ENCODE measurements around the gene TNNT2. TPM values are rescaled to one million over a fixed set of nuclear protein-coding genes. Genes with fewer than 3 reads are reported as not detected.

TNNT2 gene
- total and polyA plus RNA-seq, 7 experiments from 2014 or later: not detected

DNA sequence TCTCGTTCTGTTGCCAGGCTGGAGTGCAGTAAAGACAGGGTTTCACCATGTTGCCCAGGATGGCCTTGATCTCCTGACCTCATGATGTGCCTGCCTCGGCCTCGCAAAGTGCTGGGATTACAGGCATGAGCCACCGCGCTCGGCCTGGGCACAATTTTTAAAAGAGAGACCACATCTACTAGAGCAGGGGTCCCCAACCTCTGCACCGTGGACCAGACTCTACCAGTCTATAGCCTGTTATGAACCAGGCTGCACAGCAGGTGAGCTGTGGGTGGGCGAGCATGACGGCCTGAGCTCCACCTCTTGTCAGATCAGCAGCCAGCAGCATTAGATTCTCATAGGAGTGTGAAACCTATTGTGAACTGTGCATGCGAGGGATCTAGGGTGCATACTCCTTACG, 20.8 kb downstream of the TNNT2 start:
- Histone ChIP-seq H3K4me3 (ENCODE audit: low read length) (no peak overlapping the region), H3K27ac (ENCODE audit: low read depth, low read length) (no peak overlapping the region), H3K9me3 (ENCODE audit: control insufficient read depth in 2 of 3, low read length in 3 of 3) (no peaks in the 10 kb centered on the region), H3K4me1 (ENCODE audit: control insufficient read depth in 2 of 2, insufficient read depth in 2 of 2, low read length in 2 of 2) (no peaks in the 10 kb centered on the region), H3K27me3 (ENCODE audit: control insufficient read depth in 2 of 2, insufficient read depth in 2 of 2, low read length in 2 of 2) (no peaks in the 10 kb centered on the region), H3K36me3 (ENCODE audit: control insufficient read depth in 2 of 3, insufficient read depth in 3 of 3, low read length in 3 of 3) (no peaks in the 10 kb centered on the region)
- no peak overlapping the region for H3K4me3 Mint-ChIP-seq
- intact Hi-C loops (cut with micrococcal nuclease): no loop called here
- ChIA-PET CTCF (no interaction called here), POLR2A (no interaction called here)
- peaks cover 0 to 26% (median 9%) of the 10 kb centered on the region in 5 donors for H3K27me3 Mint-ChIP-seq
- H3K4me1 Mint-ChIP-seq: no peaks in the 10 kb centered on the region
- no peak overlapping the region for H3K27ac Mint-ChIP-seq
- ATAC-seq (no peak), DNase-seq (no peak)
- H3K9me3 Mint-ChIP-seq: no peaks in the 10 kb centered on the region
- H3K36me3 Mint-ChIP-seq: no peaks in the 10 kb centered on the region

DNA sequence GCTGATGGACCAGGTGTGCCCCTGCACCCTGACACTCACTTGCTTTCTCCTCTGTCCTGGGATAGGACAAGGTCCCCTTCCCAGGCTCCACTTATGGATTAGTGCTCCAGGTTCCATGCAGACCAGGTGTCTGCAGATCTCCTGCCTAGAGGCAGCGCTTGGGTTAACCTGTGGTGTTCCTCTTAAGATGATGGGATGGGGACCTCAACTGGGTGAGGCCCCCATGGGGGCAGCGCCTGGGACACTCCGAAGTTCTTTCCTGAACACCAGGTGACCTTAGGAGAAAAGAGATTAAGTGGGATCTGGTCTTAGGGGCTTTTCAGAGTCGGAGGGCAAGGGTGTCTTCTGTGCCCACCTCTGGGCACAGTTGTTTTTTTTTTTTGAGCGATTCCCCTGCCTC, 21.2 kb downstream of the TNNT2 start:
- Mint-ChIP-seq H3K9me3 (no peaks in the 10 kb centered on the region), H3K27ac (no peak overlapping the region), H3K4me1 (no peaks in the 10 kb centered on the region), H3K4me3 (no peak overlapping the region), H3K27me3 (peaks cover 0 to 31% (median 9%) of the 10 kb centered on the region in 5 donors), H3K36me3 (no peaks in the 10 kb centered on the region)
- no peak overlapping the region for H3K4me3 ChIP-seq (ENCODE audit: low read length)
- POLR2A ChIA-PET: no interaction called here
- no peaks in the 10 kb centered on the region for H3K9me3 ChIP-seq (ENCODE audit: control insufficient read depth in 2 of 3, low read length in 3 of 3)
- no peak for ATAC-seq
- no peaks in the 10 kb centered on the region for H3K27me3 ChIP-seq (ENCODE audit: control insufficient read depth in 2 of 2, insufficient read depth in 2 of 2, low read length in 2 of 2)
- no peaks in the 10 kb centered on the region for H3K36me3 ChIP-seq (ENCODE audit: control insufficient read depth in 2 of 3, insufficient read depth in 3 of 3, low read length in 3 of 3)
- CTCF ChIA-PET: no interaction called here
- intact Hi-C loops (cut with micrococcal nuclease): no loop called here
- no peak for DNase-seq
- no peak overlapping the region for H3K27ac ChIP-seq (ENCODE audit: low read depth, low read length)
- H3K4me1 ChIP-seq (ENCODE audit: control insufficient read depth in 2 of 2, insufficient read depth in 2 of 2, low read length in 2 of 2): no peaks in the 10 kb centered on the region

GRCh38 chr1:201355471-201355870, 22.0 kb downstream of the TNNT2 start:
- H3K9me3 ChIP-seq (ENCODE audit: control insufficient read depth in 2 of 3, low read length in 3 of 3): no peaks in the 10 kb centered on the region
- ChIA-PET POLR2A (no interaction called here), CTCF (no interaction called here)
- no peaks in the 10 kb centered on the region for H3K4me1 ChIP-seq (ENCODE audit: control insufficient read depth in 2 of 2, insufficient read depth in 2 of 2, low read length in 2 of 2)
- no peaks in the 10 kb centered on the region for H3K27me3 ChIP-seq (ENCODE audit: control insufficient read depth in 2 of 2, insufficient read depth in 2 of 2, low read length in 2 of 2)
- H3K27ac ChIP-seq (ENCODE audit: low read depth, low read length): no peak overlapping the region
- no peak overlapping the region for H3K4me3 ChIP-seq (ENCODE audit: low read length)
- Mint-ChIP-seq H3K4me3 (no peak overlapping the region), H3K27me3 (peaks cover 0 to 36% (median 12%) of the 10 kb centered on the region in 5 donors), H3K27ac (no peak overlapping the region), H3K36me3 (no peaks in the 10 kb centered on the region), H3K9me3 (no peaks in the 10 kb centered on the region), H3K4me1 (no peaks in the 10 kb centered on the region)
- ATAC-seq (no peak), DNase-seq (no peak)
- H3K36me3 ChIP-seq (ENCODE audit: control insufficient read depth in 2 of 3, insufficient read depth in 3 of 3, low read length in 3 of 3): no peaks in the 10 kb centered on the region
- intact Hi-C loops (cut with micrococcal nuclease): no loop called here

GRCh38 chr1:201354901-201355295, 22.6 kb downstream of the TNNT2 start:
- CTCF ChIA-PET: no interaction called here
- Histone ChIP-seq H3K4me1 (ENCODE audit: control insufficient read depth in 2 of 2, insufficient read depth in 2 of 2, low read length in 2 of 2) (no peaks in the 10 kb centered on the region), H3K36me3 (ENCODE audit: control insufficient read depth in 2 of 3, insufficient read depth in 3 of 3, low read length in 3 of 3) (no peaks in the 10 kb centered on the region), H3K9me3 (ENCODE audit: control insufficient read depth in 2 of 3, low read length in 3 of 3) (no peaks in the 10 kb centered on the region), H3K27ac (ENCODE audit: low read depth, low read length) (no peak overlapping the region), H3K4me3 (ENCODE audit: low read length) (no peak overlapping the region), H3K27me3 (ENCODE audit: control insufficient read depth in 2 of 2, insufficient read depth in 2 of 2, low read length in 2 of 2) (no peaks in the 10 kb centered on the region)
- Mint-ChIP-seq H3K4me1 (no peaks in the 10 kb centered on the region), H3K27ac (no peak overlapping the region), H3K27me3 (peaks cover 0 to 36% (median 12%) of the 10 kb centered on the region in 5 donors), H3K36me3 (no peaks in the 10 kb centered on the region), H3K4me3 (no peak overlapping the region), H3K9me3 (no peaks in the 10 kb centered on the region)
- no peak for ATAC-seq
- DNase-seq: no peak
- intact Hi-C loops (cut with micrococcal nuclease): no loop called here
- POLR2A ChIA-PET: no interaction called here

- Mint-ChIP-seq H3K4me3 (no peak overlapping the region), H3K27ac (no peak overlapping the region), H3K9me3 (no peaks in the 10 kb centered on the region), H3K27me3 (peaks cover 0 to 40% (median 12%) of the 10 kb centered on the region in 5 donors), H3K36me3 (no peaks in the 10 kb centered on the region), H3K4me1 (no peaks in the 10 kb centered on the region)
- ChIA-PET CTCF (no interaction called here), POLR2A (no interaction called here)
- H3K36me3 ChIP-seq (ENCODE audit: control insufficient read depth in 2 of 3, insufficient read depth in 3 of 3, low read length in 3 of 3): no peaks in the 10 kb centered on the region
- no peaks in the 10 kb centered on the region for H3K9me3 ChIP-seq (ENCODE audit: control insufficient read depth in 2 of 3, low read length in 3 of 3)
- DNase-seq (no peak), ATAC-seq (no peak)
- no peak overlapping the region for H3K27ac ChIP-seq (ENCODE audit: low read depth, low read length)
- H3K4me1 ChIP-seq (ENCODE audit: control insufficient read depth in 2 of 2, insufficient read depth in 2 of 2, low read length in 2 of 2): no peaks in the 10 kb centered on the region
- no peaks in the 10 kb centered on the region for H3K27me3 ChIP-seq (ENCODE audit: control insufficient read depth in 2 of 2, insufficient read depth in 2 of 2, low read length in 2 of 2)
- no peak overlapping the region for H3K4me3 ChIP-seq (ENCODE audit: low read length)
- intact Hi-C loops (cut with micrococcal nuclease): no loop called here
Observed at GRCh38 chr1:201354151-201354900, 23.2 kb downstream of the TNNT2 start.

- ChIA-PET CTCF (no interaction called here), POLR2A (no interaction called here)
- Mint-ChIP-seq H3K27ac (no peak overlapping the region), H3K36me3 (no peaks in the 10 kb centered on the region), H3K27me3 (peaks cover 0 to 37% (median 12%) of the 10 kb centered on the region in 5 donors), H3K4me3 (no peak overlapping the region), H3K4me1 (no peaks in the 10 kb centered on the region), H3K9me3 (no peaks in the 10 kb centered on the region)
- ATAC-seq (no peak), DNase-seq (no peak)
- Histone ChIP-seq H3K4me3 (ENCODE audit: low read length) (no peak overlapping the region), H3K27me3 (ENCODE audit: control insufficient read depth in 2 of 2, insufficient read depth in 2 of 2, low read length in 2 of 2) (no peaks in the 10 kb centered on the region), H3K4me1 (ENCODE audit: control insufficient read depth in 2 of 2, insufficient read depth in 2 of 2, low read length in 2 of 2) (no peaks in the 10 kb centered on the region), H3K9me3 (ENCODE audit: control insufficient read depth in 2 of 3, low read length in 3 of 3) (no peaks in the 10 kb centered on the region), H3K36me3 (ENCODE audit: control insufficient read depth in 2 of 3, insufficient read depth in 3 of 3, low read length in 3 of 3) (no peaks in the 10 kb centered on the region), H3K27ac (ENCODE audit: low read depth, low read length) (no peak overlapping the region)
- intact Hi-C loops (cut with micrococcal nuclease): no loop called here
Observed at GRCh38 chr1:201353186-201353940, 24.1 kb downstream of the TNNT2 start.

DNA sequence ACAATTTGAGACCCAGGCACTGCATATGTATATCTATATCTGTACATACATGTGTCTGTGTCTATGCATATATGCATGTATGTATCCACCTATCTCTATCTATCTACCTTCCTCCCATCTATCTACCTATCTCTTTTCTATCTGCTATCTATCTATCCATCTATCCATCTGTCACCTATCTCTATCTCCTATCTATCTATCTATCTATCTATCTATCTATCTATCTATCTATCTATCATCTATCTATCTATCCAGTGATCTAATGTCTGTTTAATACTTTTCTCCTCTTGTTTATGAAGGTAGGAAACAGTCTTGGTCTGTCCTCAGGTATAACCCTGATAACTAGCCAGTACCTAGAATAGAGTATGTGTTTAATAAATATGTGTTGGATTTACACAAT, 25.9 kb downstream of the TNNT2 start:
- no peaks in the 10 kb centered on the region for H3K4me1 ChIP-seq (ENCODE audit: control insufficient read depth in 2 of 2, insufficient read depth in 2 of 2, low read length in 2 of 2)
- ChIA-PET POLR2A (no interaction called here), CTCF (no interaction called here)
- H3K4me3 ChIP-seq (ENCODE audit: low read length): no peak overlapping the region
- H3K27ac ChIP-seq (ENCODE audit: low read depth, low read length): no peak overlapping the region
- no peaks in the 10 kb centered on the region for H3K9me3 ChIP-seq (ENCODE audit: control insufficient read depth in 2 of 3, low read length in 3 of 3)
- Mint-ChIP-seq H3K9me3 (no peaks in the 10 kb centered on the region), H3K36me3 (no peaks in the 10 kb centered on the region), H3K4me1 (no peaks in the 10 kb centered on the region), H3K4me3 (no peak overlapping the region), H3K27me3 (peaks cover 4 to 50% (median 12%) of the 10 kb centered on the region in 5 donors), H3K27ac (no peak overlapping the region)
- ATAC-seq (no peak), DNase-seq (no peak)
- H3K36me3 ChIP-seq (ENCODE audit: control insufficient read depth in 2 of 3, insufficient read depth in 3 of 3, low read length in 3 of 3): no peaks in the 10 kb centered on the region
- intact Hi-C loops (cut with micrococcal nuclease): no loop called here
- no peaks in the 10 kb centered on the region for H3K27me3 ChIP-seq (ENCODE audit: control insufficient read depth in 2 of 2, insufficient read depth in 2 of 2, low read length in 2 of 2)

Measured in naive thymus-derived CD4-positive, alpha-beta T cell (primary cell).